CD1c-positive myeloid dendritic cell (primary cell): ENCODE results near the gene GBGT1.

Experiments
- DNase-seq: peaks from one replicate; pipeline ENCODE4 v3.0.0-alpha.2; 2016; ENCODE audit errors: extremely low spot score

The GBGT1 gene

GRCh38 chr9:133113949-133114885 lies 49.5 kb downstream of the GBGT1 start:
- DNase-seq = no peak

- DNase-seq = peak; percentile 94
These were observed 50.4 kb downstream of the GBGT1 start for GRCh38 chr9:133113163-133113948.

GRCh38 chr9:133112663-133113026 lies 51.1 kb downstream of the GBGT1 start:
- DNase-seq = peak; percentile 97

- DNase-seq = peak; percentile 46
These were observed 51.7 kb downstream of the GBGT1 start for GRCh38 chr9:133111808-133112662.

- no peak for DNase-seq
These were observed 53.6 kb downstream of the GBGT1 start for GRCh38 chr9:133109931-133110650.

- no peak for DNase-seq
These were observed 54.7 kb downstream of the GBGT1 start for GRCh38 chr9:133108794-133109641.

- DNase-seq = no peak
These were observed 55.5 kb downstream of the GBGT1 start for GRCh38 chr9:133107961-133108793.

GRCh38 chr9:133107245-133107722 lies 56.4 kb downstream of the GBGT1 start:
- no peak for DNase-seq

- DNase-seq = no peak
These were observed 57.0 kb downstream of the GBGT1 start for GRCh38 chr9:133106511-133107244.

- no peak for DNase-seq
These were observed 58.3 kb downstream of the GBGT1 start for GRCh38 chr9:133105461-133105770.

GRCh38 chr9:133104718-133105460 lies 58.8 kb downstream of the GBGT1 start:
- DNase-seq = no peak

- no peak for DNase-seq
These were observed 59.7 kb downstream of the GBGT1 start for GRCh38 chr9:133103987-133104505.

GRCh38 chr9:133103183-133103986 lies 60.3 kb downstream of the GBGT1 start:
- DNase-seq = peak; percentile 76
